HL-60 (cell line): ENCODE measurements around the gene PRSS27.

Experiments used
- GABPA ChIP-seq: IDR thresholded peaks from 2 replicates; pipeline ENCODE4 v1.6.1; 2012; ENCODE audit warnings: low read depth
- POLR2AphosphoS5 ChIP-seq: IDR thresholded peaks from 2 replicates; pipeline ENCODE4 v1.6.1; 2012; ENCODE audit warnings: low read depth
- SPI1 ChIP-seq: IDR thresholded peaks from 2 replicates; pipeline ENCODE4 v1.6.1; 2012; ENCODE audit warnings: low read depth, mild to moderate bottlenecking, borderline replicate concordance
- TF ChIP-seq, protein P1 (sequence below): IDR thresholded peaks from one replicate; pipeline ENCODE4 v1.5.1; 2011; ENCODE audit warnings: low read length, control low read depth, inconsistent platforms; ENCODE audit not compliant: insufficient read depth
- TF ChIP-seq, protein P2 (sequence below): IDR thresholded peaks from 2 replicates; pipeline ENCODE4 v1.6.1; 2012; ENCODE audit warnings: low read depth; ENCODE audit not compliant: insufficient replicate concordance

DNA sequence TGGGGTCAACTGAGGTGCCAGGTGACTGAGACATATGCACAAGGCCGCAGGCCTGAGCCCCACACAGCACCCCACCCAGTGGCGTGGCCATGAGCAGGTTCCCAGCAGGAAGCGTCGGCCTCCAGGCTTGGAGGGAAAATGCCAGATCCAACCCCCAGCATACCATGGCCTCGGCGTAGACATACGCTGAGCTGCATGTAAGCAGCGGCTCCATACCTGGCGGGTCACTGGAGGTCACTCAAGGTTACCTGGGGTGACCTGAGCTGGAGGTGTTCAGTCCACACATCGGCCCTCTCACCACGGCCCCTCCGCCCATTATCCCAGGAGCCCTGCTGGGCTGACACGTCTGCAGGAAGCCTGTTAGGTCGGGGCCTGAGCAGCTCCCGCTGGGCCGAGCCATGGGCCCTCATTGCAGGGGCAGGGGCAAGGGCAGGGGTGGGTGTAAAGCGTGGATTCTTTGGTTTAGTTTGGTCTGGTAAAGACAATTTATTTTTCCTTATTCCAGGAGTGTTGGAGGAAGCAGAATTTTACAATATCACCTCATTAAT, 22.5 kb downstream of the PRSS27 start:
- TF ChIP-seq GABPA (no peak), POLR2AphosphoS5 (no peak), SPI1 (no peak)
- TF ChIP-seq, protein P1, sequence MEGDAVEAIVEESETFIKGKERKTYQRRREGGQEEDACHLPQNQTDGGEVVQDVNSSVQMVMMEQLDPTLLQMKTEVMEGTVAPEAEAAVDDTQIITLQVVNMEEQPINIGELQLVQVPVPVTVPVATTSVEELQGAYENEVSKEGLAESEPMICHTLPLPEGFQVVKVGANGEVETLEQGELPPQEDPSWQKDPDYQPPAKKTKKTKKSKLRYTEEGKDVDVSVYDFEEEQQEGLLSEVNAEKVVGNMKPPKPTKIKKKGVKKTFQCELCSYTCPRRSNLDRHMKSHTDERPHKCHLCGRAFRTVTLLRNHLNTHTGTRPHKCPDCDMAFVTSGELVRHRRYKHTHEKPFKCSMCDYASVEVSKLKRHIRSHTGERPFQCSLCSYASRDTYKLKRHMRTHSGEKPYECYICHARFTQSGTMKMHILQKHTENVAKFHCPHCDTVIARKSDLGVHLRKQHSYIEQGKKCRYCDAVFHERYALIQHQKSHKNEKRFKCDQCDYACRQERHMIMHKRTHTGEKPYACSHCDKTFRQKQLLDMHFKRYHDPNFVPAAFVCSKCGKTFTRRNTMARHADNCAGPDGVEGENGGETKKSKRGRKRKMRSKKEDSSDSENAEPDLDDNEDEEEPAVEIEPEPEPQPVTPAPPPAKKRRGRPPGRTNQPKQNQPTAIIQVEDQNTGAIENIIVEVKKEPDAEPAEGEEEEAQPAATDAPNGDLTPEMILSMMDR: no peak
- TF ChIP-seq, protein P2, sequence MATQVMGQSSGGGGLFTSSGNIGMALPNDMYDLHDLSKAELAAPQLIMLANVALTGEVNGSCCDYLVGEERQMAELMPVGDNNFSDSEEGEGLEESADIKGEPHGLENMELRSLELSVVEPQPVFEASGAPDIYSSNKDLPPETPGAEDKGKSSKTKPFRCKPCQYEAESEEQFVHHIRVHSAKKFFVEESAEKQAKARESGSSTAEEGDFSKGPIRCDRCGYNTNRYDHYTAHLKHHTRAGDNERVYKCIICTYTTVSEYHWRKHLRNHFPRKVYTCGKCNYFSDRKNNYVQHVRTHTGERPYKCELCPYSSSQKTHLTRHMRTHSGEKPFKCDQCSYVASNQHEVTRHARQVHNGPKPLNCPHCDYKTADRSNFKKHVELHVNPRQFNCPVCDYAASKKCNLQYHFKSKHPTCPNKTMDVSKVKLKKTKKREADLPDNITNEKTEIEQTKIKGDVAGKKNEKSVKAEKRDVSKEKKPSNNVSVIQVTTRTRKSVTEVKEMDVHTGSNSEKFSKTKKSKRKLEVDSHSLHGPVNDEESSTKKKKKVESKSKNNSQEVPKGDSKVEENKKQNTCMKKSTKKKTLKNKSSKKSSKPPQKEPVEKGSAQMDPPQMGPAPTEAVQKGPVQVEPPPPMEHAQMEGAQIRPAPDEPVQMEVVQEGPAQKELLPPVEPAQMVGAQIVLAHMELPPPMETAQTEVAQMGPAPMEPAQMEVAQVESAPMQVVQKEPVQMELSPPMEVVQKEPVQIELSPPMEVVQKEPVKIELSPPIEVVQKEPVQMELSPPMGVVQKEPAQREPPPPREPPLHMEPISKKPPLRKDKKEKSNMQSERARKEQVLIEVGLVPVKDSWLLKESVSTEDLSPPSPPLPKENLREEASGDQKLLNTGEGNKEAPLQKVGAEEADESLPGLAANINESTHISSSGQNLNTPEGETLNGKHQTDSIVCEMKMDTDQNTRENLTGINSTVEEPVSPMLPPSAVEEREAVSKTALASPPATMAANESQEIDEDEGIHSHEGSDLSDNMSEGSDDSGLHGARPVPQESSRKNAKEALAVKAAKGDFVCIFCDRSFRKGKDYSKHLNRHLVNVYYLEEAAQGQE: no peak
